IMR-90 (cell line): ENCODE results near the gene SPDYC. TPM values are rescaled to one million over a fixed set of nuclear protein-coding genes. Genes with fewer than 3 reads are reported as not detected.

Experiments
- ATAC-seq: fragments of 200-7000 bp; cut with Tn5 transposase; 2 replicates; pipeline ENCODE4 v1.9.1; 2020; ENCODE audit warnings: low read depth, mild to moderate bottlenecking, moderate library complexity
- BruUV-seq: library from RNA; stranded (reverse); fragments of 400-500 nt; replicated peaks from 2 replicates; lab custom pipeline; 2021; lab: Mats Ljungman, UMichigan
- CTCF ChIA-PET: fragments of 300-600 bp; formaldehyde crosslinking; extraction: SDS; loops from one replicate; lab custom pipeline; 2021; ENCODE audit warnings: antibody characterized with exemption; lab: Yijun Ruan, JAX
- POLR2A ChIA-PET: fragments of 300-600 bp; sonication (Branson Sonifier 250); formaldehyde crosslinking; loops from one replicate; lab custom pipeline; 2022; ENCODE audit warnings: antibody characterized with exemption; ENCODE audit not compliant: unreplicated experiment; lab: Charles Lee
- DNase-seq: peaks from one replicate; pipeline ENCODE4 v3.0.0; 2013
- H2AFZ ChIP-seq: replicated peaks from 2 replicates; pipeline ENCODE3; 2013; ENCODE audit warnings: low read length, mild to moderate bottlenecking; ENCODE audit not compliant: poor library complexity
- H2AK5ac ChIP-seq: 2 replicates; pipeline ENCODE4 v1.6.1; 2013; ENCODE audit warnings: low read depth, low read length, inconsistent platforms
- H2AK9ac ChIP-seq: replicated peaks from 2 replicates; pipeline ENCODE3; 2013; ENCODE audit warnings: mild to moderate bottlenecking, low read depth, low read length, moderate library complexity; ENCODE audit not compliant: poor library complexity
- H2BK120ac ChIP-seq: 2 replicates; pipeline ENCODE4 v1.6.1; 2013; ENCODE audit warnings: low read depth, low read length, inconsistent platforms
- H2BK15ac ChIP-seq: 3 replicates; pipeline ENCODE4 v1.6.1; 2013; ENCODE audit warnings: low read depth, low read length, inconsistent platforms
- H2BK20ac ChIP-seq: 2 replicates; pipeline ENCODE4 v1.6.1; 2013; ENCODE audit warnings: low read depth, mild to moderate bottlenecking, inconsistent platforms, low read length, moderate library complexity
- H2BK5ac ChIP-seq: 2 replicates; pipeline ENCODE4 v1.6.1; 2013; ENCODE audit warnings: mild to moderate bottlenecking, low read depth, low read length, inconsistent platforms; ENCODE audit not compliant: poor library complexity, severe bottlenecking
- H3K14ac ChIP-seq: replicated peaks from 2 replicates; pipeline ENCODE4 v1.6.1; 2013; ENCODE audit warnings: low read depth, low read length, inconsistent platforms
- H3K18ac ChIP-seq: 2 replicates; pipeline ENCODE4 v1.6.1; 2013; ENCODE audit warnings: low read depth, low read length, control low read depth
- H3K23ac ChIP-seq: 2 replicates; pipeline ENCODE4 v1.6.1; 2013; ENCODE audit warnings: low read depth, low read length, inconsistent platforms
- H3K27ac ChIP-seq: 2 replicates; pipeline ENCODE4 v1.5.1; 2013; ENCODE audit warnings: mild to moderate bottlenecking, control low read depth, low read length; ENCODE audit not compliant: insufficient read depth
- H3K27me3 ChIP-seq: 2 replicates; pipeline ENCODE4 v1.6.1; 2013; ENCODE audit warnings: low read length; ENCODE audit not compliant: control insufficient read depth, insufficient read depth
- H3K36me3 ChIP-seq: 2 replicates; pipeline ENCODE4 v1.6.1; 2013; ENCODE audit warnings: low read length, mixed read lengths; ENCODE audit not compliant: control insufficient read depth, insufficient read depth
- H3K4ac ChIP-seq: 2 replicates; pipeline ENCODE4 v1.6.1; 2013; ENCODE audit warnings: low read depth, low read length, inconsistent platforms
- H3K4me1 ChIP-seq: 2 replicates; pipeline ENCODE4 v1.6.1; 2013; ENCODE audit warnings: low read length, mixed read lengths; ENCODE audit not compliant: control insufficient read depth, insufficient read depth
- H3K4me2 ChIP-seq: 2 replicates; pipeline ENCODE4 v1.6.1; 2013; ENCODE audit warnings: low read depth, mild to moderate bottlenecking, control low read depth, low read length, moderate library complexity
- H3K4me3 ChIP-seq: 2 replicates; pipeline ENCODE4 v1.5.1; 2013; ENCODE audit warnings: low read depth, mild to moderate bottlenecking, control low read depth, low read length, moderate library complexity; ENCODE audit not compliant: insufficient read depth
- H3K56ac ChIP-seq: 2 replicates; pipeline ENCODE4 v1.6.1; 2013; ENCODE audit warnings: low read length, inconsistent platforms; ENCODE audit not compliant: insufficient read depth; ENCODE audit errors: extremely low read depth
- H3K79me1 ChIP-seq, 2 experiments: 2 replicates each; pipeline ENCODE4 v1.6.1; 2013; ENCODE audit warnings: low read length in 2 of 2, inconsistent platforms in 1 of 2, low read depth in 1 of 2
- H3K9ac ChIP-seq: 2 replicates; pipeline ENCODE4 v1.6.1; 2013; ENCODE audit warnings: low read depth, low read length, control low read depth
- H3K9me1 ChIP-seq: 2 replicates; pipeline ENCODE4 v1.6.1; 2013; ENCODE audit warnings: low read length, inconsistent platforms; ENCODE audit not compliant: insufficient read depth
- H3K9me3 ChIP-seq: 2 replicates; pipeline ENCODE4 v1.6.1; 2013; ENCODE audit warnings: low read length; ENCODE audit not compliant: control insufficient read depth, insufficient read depth
- H4K20me1 ChIP-seq: 2 replicates; pipeline ENCODE4 v1.6.1; 2013; ENCODE audit warnings: low read length, inconsistent platforms; ENCODE audit not compliant: insufficient read depth
- H4K5ac ChIP-seq: 2 replicates; pipeline ENCODE4 v1.6.1; 2013; ENCODE audit warnings: mild to moderate bottlenecking, low read depth, low read length, control low read depth
- H4K8ac ChIP-seq, 2 experiments: 2 replicates each; pipeline ENCODE4 v1.6.1; 2013; ENCODE audit warnings: low read depth in 2 of 2, low read length in 2 of 2, control low read depth in 1 of 2, inconsistent platforms in 1 of 2
- H4K91ac ChIP-seq: 2 replicates; pipeline ENCODE4 v1.6.1; 2013; ENCODE audit warnings: low read depth, low read length, inconsistent platforms; ENCODE audit not compliant: insufficient read depth
- CEBPB ChIP-seq: IDR thresholded peaks from 2 replicates; pipeline ENCODE4 v1.6.1; 2012; ENCODE audit warnings: low read depth, low read length, improper control_type of control experiment
- CHD1 ChIP-seq: IDR thresholded peaks from 2 replicates; pipeline ENCODE4 v1.6.1; 2012; ENCODE audit warnings: low read depth, low read length, improper control_type of control experiment
- FOS ChIP-seq: fragments of 150-350 bp; IDR thresholded peaks from 2 replicates; pipeline ENCODE4 v1.6.1; 2016; ENCODE audit warnings: low read depth, low read length
- MAFK ChIP-seq: IDR thresholded peaks from 2 replicates; pipeline ENCODE4 v1.6.1; 2012; ENCODE audit warnings: low read depth, low read length, improper control_type of control experiment
- MXI1 ChIP-seq: IDR thresholded peaks from 2 replicates; pipeline ENCODE4 v1.6.1; 2012; ENCODE audit warnings: low read depth, mild to moderate bottlenecking, low read length, moderate library complexity, borderline replicate concordance
- NFE2L2 ChIP-seq: fragments of 150-350 bp; IDR thresholded peaks from 2 replicates; pipeline ENCODE4 v1.6.1; 2016; ENCODE audit warnings: low read depth, mild to moderate bottlenecking, low read length
- POLR2A ChIP-seq: IDR thresholded peaks from 2 replicates; pipeline ENCODE4 v1.6.1; 2012; ENCODE audit warnings: mild to moderate bottlenecking, low read depth, low read length
- RAD21 ChIP-seq: IDR thresholded peaks from 2 replicates; pipeline ENCODE4 v1.6.1; 2012; ENCODE audit warnings: low read length, improper control_type of control experiment
- RCOR1 ChIP-seq: IDR thresholded peaks from 2 replicates; pipeline ENCODE4 v1.6.1; 2012; ENCODE audit warnings: mild to moderate bottlenecking, low read length, improper control_type of control experiment; ENCODE audit not compliant: insufficient replicate concordance
- RFX5 ChIP-seq: IDR thresholded peaks from 2 replicates; pipeline ENCODE4 v1.8.0; 2012; ENCODE audit warnings: low read depth, mild to moderate bottlenecking, low read length, moderate library complexity
- SMC3 ChIP-seq: fragments of 150-350 bp; IDR thresholded peaks from 2 replicates; pipeline ENCODE4 v1.6.1; 2016; ENCODE audit warnings: low read depth, mild to moderate bottlenecking, antibody characterized with exemption, low read length, moderate library complexity
- WGBS, 2 experiments: methylation state at CpG; one replicate each; pipeline versions ENCODE4 v1.1.5 to v1.1.7; 2013; ENCODE audit warnings: missing lambda C conversion rate in 2 of 2; ENCODE audit not compliant: insufficient read length in 1 of 2; ENCODE audit errors: extremely low coverage in 2 of 2; 5-methylcytosine and 5-hydroxymethylcytosine counted together
- dilution Hi-C: fragments of 300-500 bp; cut with HindIII; formaldehyde crosslinking; loops from one replicate; pipeline ENCODE4 v1.14.3; 2018; ENCODE audit warnings: low sequenced_read_pairs; ENCODE audit not compliant: unreplicated experiment
- in situ Hi-C: fragments of 300-500 bp; cut with MboI; formaldehyde crosslinking; loops from 3 replicates; pipeline ENCODE4 v1.14.3; 2019; ENCODE audit warnings: low sequenced_read_pairs, inconsistent platforms, mixed read lengths
- intact Hi-C: fragments of 100-400 bp; cut with micrococcal nuclease; formaldehyde crosslinking; loops from 2 replicates; pipeline ENCODE4 v1.10.0; 2022
- polyA plus RNA-seq, 3 experiments: library from polyadenylated mRNA; depleted of rRNA; stranded (reverse); fragments of >200 nt; gene quantifications; 2 replicates each; pipeline ENCODE4 v1.2.3, GENCODE V29; 2012; ENCODE audit warnings: low replicate concordance in 1 of 3
- total RNA-seq: library from RNA; depleted of rRNA; stranded (reverse); fragments of >200 nt; gene quantifications from 2 replicates; pipeline ENCODE4 v1.2.3, GENCODE V29; 2012
- TF ChIP-seq, protein P1 (sequence below): fragments of 150-350 bp; IDR thresholded peaks from 2 replicates; pipeline ENCODE4 v1.6.1; 2017; ENCODE audit warnings: mild to moderate bottlenecking, antibody characterized with exemption, low read length, low read depth
- TF ChIP-seq, protein P2 (sequence below): fragments of 150-350 bp; IDR thresholded peaks from 2 replicates; pipeline ENCODE4 v1.6.1; 2016; ENCODE audit warnings: low read depth, mild to moderate bottlenecking, low read length, moderate library complexity, borderline replicate concordance
- TF ChIP-seq, protein P3 (sequence below): conservative IDR thresholded peaks from 2 replicates; pipeline ENCODE4 v1.5.1; 2012; ENCODE audit warnings: mild to moderate bottlenecking, low read depth, low read length, improper control_type of control experiment

SPDYC gene
- total and polyA plus RNA-seq, 2 of the 4 experiments (the other 2 are of a cell fraction), result not detected

DNA sequence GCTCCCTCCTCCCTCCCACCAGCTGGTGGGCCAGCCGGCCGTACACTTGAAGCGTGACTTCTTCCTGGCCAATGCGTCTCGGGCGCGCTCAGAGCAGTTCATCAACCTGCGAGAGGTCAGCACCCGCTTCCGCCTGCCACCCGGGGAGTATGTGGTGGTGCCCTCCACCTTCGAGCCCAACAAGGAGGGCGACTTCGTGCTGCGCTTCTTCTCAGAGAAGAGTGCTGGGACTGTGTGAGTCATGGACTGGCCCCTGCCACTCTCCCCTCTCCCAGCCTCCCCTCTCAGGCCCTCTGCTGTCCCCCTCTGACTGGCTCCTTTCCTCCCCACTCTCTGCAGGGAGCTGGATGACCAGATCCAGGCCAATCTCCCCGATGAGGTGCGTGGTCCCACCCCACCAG, 36.4 kb downstream of the SPDYC start:
- in situ Hi-C loops (no loop called here), dilution Hi-C loops (no loop called here)

More for the DNA sequence above, 36.4 kb downstream of the SPDYC start:
- Histone ChIP-seq H3K14ac (no peak overlapping the region), H3K9ac (no peak overlapping the region), H2AK9ac (no peak overlapping the region), H3K36me3 (peaks cover 70% of the 10 kb centered on the region), H3K27me3 (no peaks in the 10 kb centered on the region), H3K4me3 (no peak overlapping the region), H2BK5ac (no peak overlapping the region), H3K79me1 (0 out of 4 replicates have a peak, but pooled peaks cover 0 to 7% of the 10 kb centered on the region in 2 experiments), H2BK15ac (no peak overlapping the region), H2AK5ac (no peak overlapping the region), H3K56ac (no peak overlapping the region), H4K20me1 (peaks cover 11% of the 10 kb centered on the region; the same call in 1 of the 2 replicates), H2BK20ac (no peak overlapping the region), H3K27ac (no peak overlapping the region), H3K4ac (no peak overlapping the region), H3K9me1 (no peaks in the 10 kb centered on the region), H4K8ac (no peak overlapping the region), H3K4me2 (no peak overlapping the region), H3K4me1 (no peaks in the 10 kb centered on the region), H3K9me3 (no peaks in the 10 kb centered on the region), H4K5ac (no peak overlapping the region), H3K18ac (no peak overlapping the region), H2AFZ (no peak overlapping the region), H4K91ac (no peak overlapping the region), H3K23ac (no peak overlapping the region), H2BK120ac (no peak overlapping the region)
- ChIA-PET CTCF (no interaction called here), POLR2A (no interaction called here)
- ATAC-seq (no peak), DNase-seq (no peak)
- TF ChIP-seq FOS (no peak), RAD21 (no peak), NFE2L2 (no peak), RCOR1 (no peak), RFX5 (no peak), CHD1 (no peak), POLR2A (no peak), CEBPB (no peak), SMC3 (no peak), MXI1 (no peak), MAFK (no peak)
- TF ChIP-seq, protein P1, sequence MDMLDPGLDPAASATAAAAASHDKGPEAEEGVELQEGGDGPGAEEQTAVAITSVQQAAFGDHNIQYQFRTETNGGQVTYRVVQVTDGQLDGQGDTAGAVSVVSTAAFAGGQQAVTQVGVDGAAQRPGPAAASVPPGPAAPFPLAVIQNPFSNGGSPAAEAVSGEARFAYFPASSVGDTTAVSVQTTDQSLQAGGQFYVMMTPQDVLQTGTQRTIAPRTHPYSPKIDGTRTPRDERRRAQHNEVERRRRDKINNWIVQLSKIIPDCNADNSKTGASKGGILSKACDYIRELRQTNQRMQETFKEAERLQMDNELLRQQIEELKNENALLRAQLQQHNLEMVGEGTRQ, result no peak
- TF ChIP-seq, protein P2, sequence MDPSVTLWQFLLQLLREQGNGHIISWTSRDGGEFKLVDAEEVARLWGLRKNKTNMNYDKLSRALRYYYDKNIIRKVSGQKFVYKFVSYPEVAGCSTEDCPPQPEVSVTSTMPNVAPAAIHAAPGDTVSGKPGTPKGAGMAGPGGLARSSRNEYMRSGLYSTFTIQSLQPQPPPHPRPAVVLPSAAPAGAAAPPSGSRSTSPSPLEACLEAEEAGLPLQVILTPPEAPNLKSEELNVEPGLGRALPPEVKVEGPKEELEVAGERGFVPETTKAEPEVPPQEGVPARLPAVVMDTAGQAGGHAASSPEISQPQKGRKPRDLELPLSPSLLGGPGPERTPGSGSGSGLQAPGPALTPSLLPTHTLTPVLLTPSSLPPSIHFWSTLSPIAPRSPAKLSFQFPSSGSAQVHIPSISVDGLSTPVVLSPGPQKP, result no peak
- TF ChIP-seq, protein P3, sequence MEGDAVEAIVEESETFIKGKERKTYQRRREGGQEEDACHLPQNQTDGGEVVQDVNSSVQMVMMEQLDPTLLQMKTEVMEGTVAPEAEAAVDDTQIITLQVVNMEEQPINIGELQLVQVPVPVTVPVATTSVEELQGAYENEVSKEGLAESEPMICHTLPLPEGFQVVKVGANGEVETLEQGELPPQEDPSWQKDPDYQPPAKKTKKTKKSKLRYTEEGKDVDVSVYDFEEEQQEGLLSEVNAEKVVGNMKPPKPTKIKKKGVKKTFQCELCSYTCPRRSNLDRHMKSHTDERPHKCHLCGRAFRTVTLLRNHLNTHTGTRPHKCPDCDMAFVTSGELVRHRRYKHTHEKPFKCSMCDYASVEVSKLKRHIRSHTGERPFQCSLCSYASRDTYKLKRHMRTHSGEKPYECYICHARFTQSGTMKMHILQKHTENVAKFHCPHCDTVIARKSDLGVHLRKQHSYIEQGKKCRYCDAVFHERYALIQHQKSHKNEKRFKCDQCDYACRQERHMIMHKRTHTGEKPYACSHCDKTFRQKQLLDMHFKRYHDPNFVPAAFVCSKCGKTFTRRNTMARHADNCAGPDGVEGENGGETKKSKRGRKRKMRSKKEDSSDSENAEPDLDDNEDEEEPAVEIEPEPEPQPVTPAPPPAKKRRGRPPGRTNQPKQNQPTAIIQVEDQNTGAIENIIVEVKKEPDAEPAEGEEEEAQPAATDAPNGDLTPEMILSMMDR, result no peak
- BruUV-seq, result no TSS peak
- no CpG with 5 or more reads among the region's 17 CpGs for WGBS, 2 experiments
- intact Hi-C loops, result no loop called here
